Osteocyte (in vitro differentiated cells): Measurements from ENCODE around the gene TWSG1. TPM values are rescaled to one million over a fixed set of nuclear protein-coding genes. Genes with fewer than 3 reads are reported as not detected.
A peak's percentile ranks its signal among the peaks of the same experiment; 100 is the strongest.
"Not testable (repeated sequence)": the region's sequence is repeated elsewhere in the genome, so short reads cannot be mapped to it uniquely, and the experiment has no call there.

ENCODE experiments used
- DNase-seq: peaks from one replicate; pipeline ENCODE4 v3.0.0; 2021; ENCODE audit warnings: mixed read lengths; ENCODE audit not compliant: unreplicated experiment; ENCODE audit errors: extremely low spot score
- H3K27ac Mint-ChIP-seq: one replicate; pipeline ENCODE4 v1.8.0; 2021; ENCODE audit warnings: mild to moderate bottlenecking, mixed read lengths; ENCODE audit not compliant: unreplicated experiment
- H3K27me3 Mint-ChIP-seq: one replicate; pipeline ENCODE4 v1.8.0; 2021; ENCODE audit warnings: mixed read lengths; ENCODE audit not compliant: unreplicated experiment
- H3K36me3 Mint-ChIP-seq: one replicate; pipeline ENCODE4 v1.8.0; 2021; ENCODE audit warnings: mixed read lengths; ENCODE audit not compliant: unreplicated experiment
- H3K4me1 Mint-ChIP-seq: one replicate; pipeline ENCODE4 v1.8.0; 2021; ENCODE audit warnings: mixed read lengths; ENCODE audit not compliant: unreplicated experiment
- H3K4me3 Mint-ChIP-seq: one replicate; pipeline ENCODE4 v1.8.0; 2021; ENCODE audit warnings: mild to moderate bottlenecking, moderate library complexity, mixed read lengths; ENCODE audit not compliant: unreplicated experiment
- H3K9me3 Mint-ChIP-seq: one replicate; pipeline ENCODE4 v1.8.0; 2021; ENCODE audit warnings: mixed read lengths; ENCODE audit not compliant: unreplicated experiment
- CTCF ChIP-seq: fragments of 200-600 bp; sonication (generic); IDR thresholded peaks from 2 replicates; pipeline ENCODE4 v1.5.0; 2021; ENCODE audit warnings: antibody characterized with exemption, mild to moderate bottlenecking, moderate library complexity
- total RNA-seq: library from RNA; stranded (reverse); gene quantifications from 2 replicates; pipeline ENCODE4 v1.2.1, GENCODE V29; 2021

TWSG1 gene
- total RNA-seq, 1 donor from 2014 or later, result 69.8 TPM

- H3K4me3 Mint-ChIP-seq, result no peak overlapping the region
Observed at GRCh38 chr18:9426753-9427152, 92.2 kb downstream of the TWSG1 start.

GRCh38 chr18:9428301-9428706, 93.7 kb downstream of the TWSG1 start:
- TF ChIP-seq CTCF, result no peak
- H3K9me3 Mint-ChIP-seq, result no peaks in the 10 kb centered on the region
- no peaks in the 10 kb centered on the region for H3K27me3 Mint-ChIP-seq
- no peak overlapping the region for H3K27ac Mint-ChIP-seq
- no peak overlapping the region for H3K4me3 Mint-ChIP-seq
- peak; percentile 79 for DNase-seq
- no peaks in the 10 kb centered on the region for H3K36me3 Mint-ChIP-seq
- H3K4me1 Mint-ChIP-seq, result peaks cover 5% of the 10 kb centered on the region

More at GRCh38 chr18:9426753-9427152, 92.2 kb downstream of the TWSG1 start:
- Mint-ChIP-seq H3K4me1 (peaks cover 5% of the 10 kb centered on the region), H3K27ac (no peak overlapping the region), H3K36me3 (no peaks in the 10 kb centered on the region), H3K9me3 (no peaks in the 10 kb centered on the region), H3K27me3 (no peaks in the 10 kb centered on the region)
- DNase-seq, result peak; percentile 57
- TF ChIP-seq CTCF, result no peak

- Mint-ChIP-seq H3K36me3 (no peaks in the 10 kb centered on the region), H3K27ac (no peak overlapping the region), H3K9me3 (no peaks in the 10 kb centered on the region), H3K4me3 (no peak overlapping the region), H3K27me3 (no peaks in the 10 kb centered on the region), H3K4me1 (peaks cover 12% of the 10 kb centered on the region)
- no peak for TF ChIP-seq CTCF
- DNase-seq, result peak; percentile 42
Observed at GRCh38 chr18:9428862-9429661, 94.5 kb downstream of the TWSG1 start.

- no peaks in the 10 kb centered on the region for H3K36me3 Mint-ChIP-seq
- peaks cover 13% of the 10 kb centered on the region for H3K4me1 Mint-ChIP-seq
- TF ChIP-seq CTCF, result no peak
- no peak for DNase-seq
- H3K27ac Mint-ChIP-seq, result no peak overlapping the region
- H3K4me3 Mint-ChIP-seq, result no peak overlapping the region
- H3K9me3 Mint-ChIP-seq, result no peaks in the 10 kb centered on the region
- H3K27me3 Mint-ChIP-seq, result no peaks in the 10 kb centered on the region
Observed at GRCh38 chr18:9429662-9429993, 95.1 kb downstream of the TWSG1 start.

- H3K27me3 Mint-ChIP-seq, H3K36me3 Mint-ChIP-seq, H3K9me3 Mint-ChIP-seq, H3K4me3 Mint-ChIP-seq, H3K27ac Mint-ChIP-seq: not testable (repeated sequence)
- peaks cover 13% of the 10 kb centered on the region for H3K4me1 Mint-ChIP-seq
- DNase-seq, result peak; percentile 8
Observed at GRCh38 chr18:9430315-9430714, 95.7 kb downstream of the TWSG1 start.
